DND-41 (cell line): ENCODE results near the gene SEPTIN1.

ENCODE experiments used
- ATAC-seq: fragments of 200-7000 bp; cut with Tn5 transposase; 3 replicates; pipeline ENCODE4 v1.9.1; 2021; ENCODE audit warnings: low read depth; ENCODE audit not compliant: insufficient read depth
- DNase-seq: peaks from one replicate; pipeline ENCODE4 v3.0.0-alpha.2; 2020
- H2AFZ ChIP-seq: 2 replicates; pipeline ENCODE4 v1.6.0; 2012; ENCODE audit warnings: low read depth, low read length
- H3K27ac ChIP-seq: 2 replicates; pipeline ENCODE4 v1.5.1; 2012; ENCODE audit warnings: low read length, inconsistent platforms
- H3K27me3 ChIP-seq: fragments of 200-600 bp; sonication (generic); 2 replicates; pipeline ENCODE4 v1.6.0; 2012; ENCODE audit warnings: low read length, mild to moderate bottlenecking, inconsistent platforms; ENCODE audit not compliant: insufficient read depth, poor library complexity
- H3K36me3 ChIP-seq: 2 replicates; pipeline ENCODE4 v1.5.1; 2012; ENCODE audit warnings: low read length, inconsistent platforms; ENCODE audit not compliant: insufficient read depth
- H3K4me1 ChIP-seq: 2 replicates; pipeline ENCODE4 v1.5.1; 2012; ENCODE audit warnings: mild to moderate bottlenecking, low read length; ENCODE audit not compliant: insufficient read depth
- H3K4me2 ChIP-seq: 2 replicates; pipeline ENCODE4 v1.6.0; 2012; ENCODE audit warnings: mild to moderate bottlenecking, moderate library complexity, low read length, inconsistent platforms; ENCODE audit not compliant: insufficient read depth
- H3K4me3 ChIP-seq, 2 experiments: fragments of 200-600 bp in 1 of 2; shearing (Covaris generic) in 1 of 2; 2 replicates each; pipeline ENCODE4 v1.5.1; 2012 to 2016; ENCODE audit warnings: inconsistent platforms in 2 of 2, low read length in 2 of 2, mild to moderate bottlenecking in 2 of 2, low read depth in 1 of 2, moderate library complexity in 1 of 2
- H3K79me2 ChIP-seq: 2 replicates; pipeline ENCODE4 v1.6.0; 2012; ENCODE audit warnings: low read length, inconsistent platforms; ENCODE audit not compliant: insufficient read depth
- H3K9ac ChIP-seq: 2 replicates; pipeline ENCODE4 v1.6.0; 2012; ENCODE audit warnings: low read depth, mild to moderate bottlenecking, inconsistent platforms, low read length, moderate library complexity
- H3K9me3 ChIP-seq: 2 replicates; pipeline ENCODE4 v1.5.1; 2012; ENCODE audit warnings: low read length, moderate library complexity, mild to moderate bottlenecking, inconsistent platforms; ENCODE audit not compliant: insufficient read depth, severe bottlenecking
- H4K20me1 ChIP-seq: 2 replicates; pipeline ENCODE4 v1.6.0; 2012; ENCODE audit warnings: low read length; ENCODE audit not compliant: insufficient read depth
- CTCF ChIP-seq: IDR thresholded peaks from 2 replicates; pipeline ENCODE4 v1.5.1; 2012; ENCODE audit warnings: borderline replicate concordance, low read length, moderate library complexity, mild to moderate bottlenecking; ENCODE audit not compliant: poor library complexity, severe bottlenecking; ENCODE audit errors: extremely low read depth
- EZH2 ChIP-seq: IDR thresholded peaks from 3 replicates; pipeline ENCODE4 v1.6.1; 2012; ENCODE audit warnings: borderline replicate concordance, low read depth, mild to moderate bottlenecking, moderate library complexity, low read length, inconsistent platforms; ENCODE audit not compliant: severe bottlenecking

SEPTIN1 gene

GRCh38 chr16:30368122-30368791 lies 14.1 kb downstream of the SEPTIN1 start:
- Histone ChIP-seq H3K27ac (peak overlapping the region; percentile 46), H3K36me3 (peaks cover 40% of the 10 kb centered on the region), H3K27me3 (no peaks in the 10 kb centered on the region), H3K9ac (peak overlapping the region; percentile 77), H3K4me2 (peak overlapping the region; percentile 86), H3K4me3 (peak overlapping the region; percentile 73 to 76), H3K79me2 (peaks cover 67% of the 10 kb centered on the region), H2AFZ (no peak overlapping the region), H3K4me1 (peaks cover 51% of the 10 kb centered on the region), H4K20me1 (peaks cover 30% of the 10 kb centered on the region), H3K9me3 (no peaks in the 10 kb centered on the region)
- ATAC-seq (no peak), DNase-seq (no peak)
- no peak for TF ChIP-seq CTCF
- no peak for TF ChIP-seq EZH2

DNA sequence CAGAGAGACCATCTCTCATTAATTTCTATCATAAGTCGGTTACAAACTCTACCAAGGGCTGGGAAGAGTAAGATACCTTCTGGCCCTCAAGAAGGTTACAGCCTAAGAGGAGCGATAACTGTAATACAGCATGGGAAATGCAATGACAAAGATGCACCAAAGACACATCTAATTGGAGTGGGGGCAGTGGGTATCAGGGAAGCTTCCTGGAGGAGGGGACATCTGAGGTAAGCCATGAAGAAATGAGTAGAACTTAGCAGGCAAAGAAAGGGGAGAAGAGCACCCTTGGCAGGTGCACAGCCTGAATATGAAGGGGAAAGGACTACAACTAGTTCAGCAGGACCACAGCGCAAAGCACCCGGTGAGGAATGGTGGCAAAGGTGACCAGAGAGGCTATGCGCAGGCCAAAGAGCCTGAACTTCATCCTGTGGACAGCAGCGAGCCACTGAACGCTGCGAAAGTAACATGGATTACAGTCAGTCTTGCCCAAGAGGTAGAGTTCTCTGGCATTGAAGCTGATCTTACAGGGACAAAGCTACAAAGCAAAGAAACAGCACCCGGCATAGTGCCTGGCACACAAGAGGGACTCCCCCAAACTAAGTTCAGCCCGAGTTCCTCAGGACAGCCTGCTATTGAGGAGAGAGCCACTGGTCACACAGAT lies 14.9 kb downstream of the SEPTIN1 start:
- peak overlapping the region; percentile 46 for H3K27ac ChIP-seq

DNA sequence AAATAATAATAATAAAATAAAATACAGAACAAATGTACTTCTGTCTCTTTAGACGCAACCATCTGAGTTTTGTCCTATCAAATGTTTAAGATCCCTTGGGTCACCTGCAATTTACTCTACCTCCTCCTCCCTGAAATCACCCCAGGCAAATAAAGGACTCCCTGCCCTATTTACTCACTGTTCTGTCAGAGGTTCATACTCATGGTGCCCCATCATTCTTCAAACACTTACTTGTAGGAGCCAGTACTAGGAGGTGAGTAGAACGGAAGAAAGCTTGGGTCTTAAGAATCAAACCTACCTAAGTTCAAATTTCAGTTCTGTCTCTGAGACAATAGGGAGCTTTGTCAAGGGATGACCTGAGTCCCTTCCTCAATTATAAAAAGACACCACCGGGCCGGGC lies 15.8 kb downstream of the SEPTIN1 start:
- Histone ChIP-seq H3K9ac (peak overlapping the region; percentile 77; the same call in 1 of the 2 replicates), H3K4me3 (peak overlapping the region in 1 of 2 experiments; percentile 73; a peak in 2 of 4 replicates), H3K27ac (no peak overlapping the region), H3K36me3 (peaks cover 52% of the 10 kb centered on the region), H3K79me2 (peaks cover 78% of the 10 kb centered on the region), H3K4me2 (peak overlapping the region; percentile 86), H3K9me3 (no peaks in the 10 kb centered on the region), H2AFZ (no peak overlapping the region), H4K20me1 (peaks cover 30% of the 10 kb centered on the region), H3K4me1 (peaks cover 45% of the 10 kb centered on the region), H3K27me3 (no peaks in the 10 kb centered on the region)
- no peak for DNase-seq
- ATAC-seq, result no peak
- no peak for TF ChIP-seq CTCF
- TF ChIP-seq EZH2, result no peak

More for the DNA sequence above, 14.9 kb downstream of the SEPTIN1 start:
- no peak for TF ChIP-seq EZH2
- TF ChIP-seq CTCF, result no peak
- H3K79me2 ChIP-seq, result peaks cover 74% of the 10 kb centered on the region
- peaks cover 30% of the 10 kb centered on the region for H4K20me1 ChIP-seq
- H3K9me3 ChIP-seq, result no peaks in the 10 kb centered on the region
- H3K4me1 ChIP-seq, result peaks cover 51% of the 10 kb centered on the region
- peaks cover 48% of the 10 kb centered on the region for H3K36me3 ChIP-seq
- H3K9ac ChIP-seq, result peak overlapping the region; percentile 77
- no peak for DNase-seq
- H3K4me3 ChIP-seq, result peak overlapping the region in 1 of 2 experiments; percentile 73; a peak in 3 of 4 replicates
- no peak overlapping the region for H2AFZ ChIP-seq
- H3K27me3 ChIP-seq, result no peaks in the 10 kb centered on the region
- H3K4me2 ChIP-seq, result peak overlapping the region; percentile 86
- ATAC-seq, result no peak
